ENCODE data around the gene THYN1. TPM values are rescaled to one million over a fixed set of nuclear protein-coding genes. Genes with fewer than 3 reads are reported as not detected.

Gene THYN1
- total RNA-seq, 4 donors from 2014 or later: 26.9 to 76.5 (median 59.6) TPM

DNA sequence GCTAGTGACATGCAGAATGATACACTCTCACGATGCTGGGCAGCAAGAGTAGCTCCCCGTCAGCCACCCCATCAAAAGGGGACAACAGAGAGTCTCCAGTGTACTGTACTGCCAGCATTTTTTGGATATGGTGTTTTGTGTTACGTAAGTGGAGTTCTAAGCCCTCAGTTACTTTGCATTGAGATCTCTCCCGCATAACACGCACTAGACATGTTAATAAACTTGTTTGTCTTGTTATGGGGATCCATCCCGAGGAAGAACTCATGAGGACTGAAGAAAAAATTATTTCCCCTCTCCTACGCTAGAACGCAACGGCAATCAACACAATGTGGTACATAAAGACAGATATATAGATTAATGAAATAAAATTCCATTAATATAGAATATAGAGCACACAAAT lies 53.6 kb downstream of the THYN1 start:
- ATAC-seq (ENCODE audit: low FRiP score) (no peak), DNase-seq (ENCODE audit: low spot score) (no peak)
- no peak for TF ChIP-seq CTCF (IDR thresholded peaks at IDR 0.05)

Other genes starting within 250 kb of the THYN1 start
- 10 to 100 TPM; 17.2 to 33.1 (median 20.0) TPM for gene JAM3, start 184.3 kb downstream of the THYN1 start, total RNA-seq
- 10 to 100 TPM; 10.4 to 14.3 (median 11.2) TPM for gene NCAPD3, start 29.4 kb downstream of the THYN1 start, total RNA-seq
- gene VPS26B, start 28.7 kb downstream of the THYN1 start, total RNA-seq: 10 to 100 TPM; 25.4 to 52.8 (median 37.0) TPM
- 10 to 100 TPM; 21.4 to 33.4 (median 28.2) TPM for gene ACAD8, start 216 bp upstream of the THYN1 start, total RNA-seq
- not detected for gene GLB1L3, start 23.0 kb upstream of the THYN1 start, total RNA-seq
- 1 to 10 TPM; 1.8 to 5.5 (median 2.4) TPM for gene GLB1L2, start 78.6 kb upstream of the THYN1 start, total RNA-seq
- under 1 TPM; 0.19 to 0.72 (median 0.55) TPM for gene B3GAT1, start 158.9 kb upstream of the THYN1 start, total RNA-seq

All from omental fat pad (tissue), 4 donors.